Activated naive CD4-positive, alpha-beta T cell treated with anti-CD3 and anti-CD28 coated beads, Interleukin-2, amount 10 ng/mL, durations not matched to agents 7 days and 5 days (primary cell): ENCODE results near the gene BEAN1.

ENCODE experiments used
- CTCF ChIA-PET: fragments of 350-600 bp; sonication (Branson Sonifier 250); formaldehyde crosslinking; loops from one replicate; lab custom pipeline; 2021; ENCODE audit warnings: antibody characterized with exemption; lab: Charles Lee
- DNase-seq: peaks from one replicate; pipeline ENCODE4 v3.0.0-alpha.2; 2020
- H3K27ac Mint-ChIP-seq: one replicate; pipeline ENCODE4 v1.8.0; 2021; ENCODE audit warnings: mild to moderate bottlenecking, moderate library complexity, mixed read lengths
- H3K27me3 Mint-ChIP-seq: one replicate; pipeline ENCODE4 v1.8.0; 2021; ENCODE audit warnings: mild to moderate bottlenecking, mixed read lengths
- H3K36me3 Mint-ChIP-seq: one replicate; pipeline ENCODE4 v1.8.0; 2021; ENCODE audit warnings: mixed read lengths
- H3K4me1 Mint-ChIP-seq: one replicate; pipeline ENCODE4 v1.8.0; 2021; ENCODE audit warnings: mixed read lengths
- H3K4me3 Mint-ChIP-seq: one replicate; pipeline ENCODE4 v1.8.0; 2021; ENCODE audit warnings: mild to moderate bottlenecking, moderate library complexity, mixed read lengths
- H3K9me3 Mint-ChIP-seq: one replicate; pipeline ENCODE4 v1.8.0; 2021; ENCODE audit warnings: mixed read lengths

Gene BEAN1

GRCh38 chr16:66402591-66403230 is 24.4 kb upstream of the BEAN1 start:
- H3K27ac Mint-ChIP-seq = no peak overlapping the region
- peaks cover 2% of the 10 kb centered on the region for H3K9me3 Mint-ChIP-seq
- H3K36me3 Mint-ChIP-seq = no peaks in the 10 kb centered on the region
- peaks cover 59% of the 10 kb centered on the region for H3K27me3 Mint-ChIP-seq
- peaks cover 8% of the 10 kb centered on the region for H3K4me1 Mint-ChIP-seq
- no peak for DNase-seq
- H3K4me3 Mint-ChIP-seq = no peak overlapping the region
- CTCF ChIA-PET = interaction anchor here (1.6 to 5.3 kb wide), 2 partner anchors 80 to 187 kb away, joined by 5 to 57 read pairs; no protein-coding TSS in a partner anchor

DNA sequence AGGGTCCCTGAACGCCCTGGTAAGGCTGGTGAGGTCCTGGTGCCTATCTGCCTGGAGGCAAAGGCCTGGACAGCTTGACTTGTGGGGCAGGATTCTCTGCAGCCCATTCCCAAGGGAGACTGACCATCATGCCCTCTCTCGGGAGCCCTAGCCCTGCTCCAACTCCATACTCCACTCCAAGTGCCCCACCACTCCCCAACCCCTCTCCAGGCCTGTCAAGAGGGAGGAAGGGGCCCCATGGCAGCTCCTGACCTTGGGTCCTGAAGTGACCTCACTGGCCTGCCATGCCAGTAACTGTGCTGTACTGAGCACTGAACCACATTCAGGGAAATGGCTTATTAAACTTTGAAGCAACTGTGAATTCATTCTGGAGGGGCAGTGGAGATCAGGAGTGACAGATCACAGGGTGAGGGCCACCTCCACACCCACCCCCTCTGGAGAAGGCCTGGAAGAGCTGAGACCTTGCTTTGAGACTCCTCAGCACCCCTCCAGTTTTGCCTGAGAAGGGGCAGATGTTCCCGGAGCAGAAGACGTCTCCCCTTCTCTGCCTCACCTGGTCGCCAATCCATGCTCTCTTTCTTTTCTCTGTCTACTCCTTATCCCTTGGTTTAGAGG is 23.5 kb upstream of the BEAN1 start:
- Mint-ChIP-seq H3K27me3 (peaks cover 51% of the 10 kb centered on the region), H3K4me1 (peaks cover 17% of the 10 kb centered on the region), H3K9me3 (peaks cover 2% of the 10 kb centered on the region), H3K36me3 (no peaks in the 10 kb centered on the region), H3K4me3 (no peak overlapping the region), H3K27ac (no peak overlapping the region)
- DNase-seq = no peak
- CTCF ChIA-PET = interaction anchor here (1.5 to 5.8 kb wide), 5 partner anchors 22 to 464 kb away, joined by 3 to 75 read pairs (median 23); no protein-coding TSS in a partner anchor

GRCh38 chr16:66405057-66405783 is 21.9 kb upstream of the BEAN1 start:
- Mint-ChIP-seq H3K9me3 (peaks cover 2% of the 10 kb centered on the region), H3K4me1 (peaks cover 31% of the 10 kb centered on the region), H3K27me3 (peaks cover 47% of the 10 kb centered on the region), H3K27ac (no peak overlapping the region), H3K36me3 (peaks cover 7% of the 10 kb centered on the region), H3K4me3 (no peak overlapping the region)
- DNase-seq = no peak
- CTCF ChIA-PET = interaction anchor here (0.6 to 5.8 kb wide), 23 partner anchors 10 to 468 kb away, joined by 3 to 75 read pairs (median 3); partner anchors contain the start of gene CMTM2

GRCh38 chr16:66406534-66407221 is 20.4 kb upstream of the BEAN1 start:
- CTCF ChIA-PET = interaction anchor here (0.7 to 5.8 kb wide), 31 partner anchors 9 to 461 kb away, joined by 3 to 75 read pairs (median 5); partner anchors contain the start of genes CKLF, CMTM3 and NAE1
- peaks cover 2% of the 10 kb centered on the region for H3K9me3 Mint-ChIP-seq
- peak overlapping the region; percentile 24 for H3K27ac Mint-ChIP-seq
- H3K27me3 Mint-ChIP-seq = peaks cover 35% of the 10 kb centered on the region
- H3K4me3 Mint-ChIP-seq = peak overlapping the region; percentile 78
- H3K36me3 Mint-ChIP-seq = peaks cover 11% of the 10 kb centered on the region
- DNase-seq = peak; percentile 91
- H3K4me1 Mint-ChIP-seq = peaks cover 32% of the 10 kb centered on the region

DNA sequence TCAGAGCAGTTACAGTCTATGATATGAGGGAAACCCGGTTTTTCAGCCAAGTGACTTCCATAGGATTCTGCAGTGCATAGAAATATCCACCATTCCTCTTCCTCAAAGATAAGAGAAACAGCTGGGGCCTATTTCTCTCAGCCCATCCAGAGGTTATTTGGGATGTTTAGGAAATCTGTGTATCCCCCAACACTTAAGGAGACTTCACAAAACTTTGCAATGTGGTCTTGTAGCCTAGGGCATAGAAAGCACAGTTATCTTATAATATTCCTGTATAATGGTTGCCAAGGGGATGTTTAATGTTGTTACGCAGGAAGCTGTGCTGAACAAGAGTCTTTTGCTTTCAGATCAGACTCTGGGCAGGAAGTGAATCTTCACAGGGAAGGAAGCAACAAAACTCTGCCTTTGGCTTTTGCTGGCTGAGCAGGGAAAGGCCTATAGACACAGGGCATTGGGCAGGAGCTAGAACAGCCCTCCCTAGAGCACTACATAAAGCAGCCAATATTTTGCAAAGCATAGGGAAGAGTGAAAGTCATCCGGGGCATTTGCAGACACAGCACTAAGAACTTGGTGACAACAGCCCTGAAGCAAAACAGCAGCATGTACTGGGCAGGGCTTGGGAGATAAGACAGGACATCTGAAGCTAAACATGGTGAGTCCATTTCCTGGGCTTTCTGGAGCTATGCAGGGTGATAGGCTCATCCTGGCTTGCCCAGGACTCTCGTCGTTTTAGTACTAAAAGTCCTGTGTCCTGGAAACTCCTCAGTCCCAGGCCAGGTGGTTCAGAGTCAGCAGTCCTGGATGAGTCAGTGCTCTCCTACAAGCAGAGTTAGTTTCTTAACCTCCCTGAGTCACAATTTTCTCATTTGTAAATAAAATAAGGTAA is 18.7 kb upstream of the BEAN1 start:
- peak; percentile 55 for DNase-seq
- CTCF ChIA-PET = interaction anchor here (0.6 to 5.8 kb wide), 13 partner anchors 7 to 459 kb away, joined by 3 to 75 read pairs (median 7); no protein-coding TSS in a partner anchor
- Mint-ChIP-seq H3K4me1 (peaks cover 32% of the 10 kb centered on the region), H3K4me3 (peak overlapping the region; percentile 90), H3K27me3 (peaks cover 33% of the 10 kb centered on the region), H3K27ac (peak overlapping the region; percentile 91), H3K36me3 (peaks cover 11% of the 10 kb centered on the region), H3K9me3 (peaks cover 4% of the 10 kb centered on the region)

- CTCF ChIA-PET = interaction anchor here (0.6 to 5.8 kb wide), 6 partner anchors 68 to 261 kb away, joined by 3 to 75 read pairs (median 10); no protein-coding TSS in a partner anchor
- Mint-ChIP-seq H3K27me3 (peaks cover 26% of the 10 kb centered on the region), H3K36me3 (peaks cover 11% of the 10 kb centered on the region), H3K27ac (no peak overlapping the region), H3K4me3 (peak overlapping the region; percentile 90), H3K9me3 (peaks cover 4% of the 10 kb centered on the region), H3K4me1 (peaks cover 32% of the 10 kb centered on the region)
- DNase-seq = no peak
Observed at GRCh38 chr16:66409156-66409555, 17.9 kb upstream of the BEAN1 start.

DNA sequence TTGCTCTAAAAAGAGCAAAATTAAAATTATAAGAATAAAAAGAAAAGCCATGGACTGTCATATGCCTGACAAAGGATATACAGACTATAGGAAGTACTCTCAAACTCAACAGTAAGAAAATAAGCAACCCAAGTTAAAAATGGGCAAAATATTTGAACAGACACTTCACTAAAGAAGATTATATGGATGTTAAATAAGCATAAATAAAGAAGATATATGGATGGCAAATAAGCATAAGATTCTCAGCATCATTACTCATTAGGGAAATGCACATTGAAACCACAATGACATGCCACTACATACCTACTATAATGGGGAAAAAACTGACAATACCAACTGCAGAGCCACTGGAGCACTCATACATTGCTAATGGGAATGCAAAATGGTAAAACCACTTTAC is 14.9 kb upstream of the BEAN1 start:
- Mint-ChIP-seq H3K9me3 (peaks cover 2% of the 10 kb centered on the region), H3K27me3 (peaks cover 6% of the 10 kb centered on the region), H3K36me3 (peaks cover 11% of the 10 kb centered on the region), H3K27ac (no peak overlapping the region), H3K4me3 (no peak overlapping the region), H3K4me1 (peaks cover 25% of the 10 kb centered on the region)
- CTCF ChIA-PET = no interaction called here
- DNase-seq = no peak

DNA sequence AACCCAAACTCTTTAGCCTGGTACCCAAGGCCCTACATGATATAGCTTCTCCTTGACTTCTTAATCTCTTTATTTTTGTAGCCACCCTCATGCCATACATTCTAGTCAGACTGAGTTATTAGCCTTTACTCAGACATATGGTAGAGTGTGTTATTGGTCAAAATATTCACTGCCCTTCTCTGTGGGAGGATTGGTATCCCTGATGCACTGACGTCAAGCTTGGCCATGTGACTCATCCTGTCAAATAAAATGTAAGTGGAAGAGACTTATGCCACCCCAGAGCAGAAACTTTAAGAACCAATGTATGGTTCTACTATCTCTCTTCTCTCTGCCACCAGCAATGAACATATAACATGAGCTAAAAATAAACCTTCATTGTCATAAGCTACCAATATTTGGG is 12.2 kb upstream of the BEAN1 start:
- Mint-ChIP-seq H3K27ac (no peak overlapping the region), H3K4me3 (no peak overlapping the region), H3K4me1 (peaks cover 13% of the 10 kb centered on the region), H3K27me3 (peaks cover 12% of the 10 kb centered on the region), H3K9me3 (peaks cover 2% of the 10 kb centered on the region), H3K36me3 (peaks cover 7% of the 10 kb centered on the region)
- no peak for DNase-seq
- CTCF ChIA-PET = interaction anchor here (1.1 to 2.2 kb wide), 4 partner anchors 8 to 458 kb away, joined by 3 to 7 read pairs (median 3); no protein-coding TSS in a partner anchor

DNA sequence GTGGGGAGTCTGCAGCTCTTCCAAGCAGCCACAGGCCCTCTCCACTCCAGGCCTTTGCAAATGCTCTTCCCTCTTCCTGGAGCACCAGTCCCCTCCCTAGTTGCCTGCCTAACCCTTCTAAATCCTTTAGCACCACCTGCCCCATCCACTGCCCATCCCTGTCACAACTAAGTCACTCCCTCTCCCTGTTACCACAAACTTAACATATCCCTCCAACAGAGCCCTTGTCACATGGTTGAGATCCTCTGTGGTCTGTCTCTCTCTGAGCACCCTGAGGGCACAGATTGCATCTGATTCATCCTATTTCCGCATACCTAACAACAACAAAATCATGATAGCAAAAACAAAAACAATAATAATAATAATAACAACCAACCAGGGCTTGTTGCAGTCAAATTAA is 11.0 kb upstream of the BEAN1 start:
- Mint-ChIP-seq H3K27me3 (peaks cover 15% of the 10 kb centered on the region), H3K36me3 (peaks cover 2% of the 10 kb centered on the region), H3K4me3 (no peak overlapping the region), H3K4me1 (peaks cover 9% of the 10 kb centered on the region), H3K9me3 (peaks cover 2% of the 10 kb centered on the region), H3K27ac (no peak overlapping the region)
- DNase-seq = no peak
- CTCF ChIA-PET = interaction anchor here (2.2 kb wide), 1 partner anchor 9 kb away, joined by 7 read pairs; no protein-coding TSS in a partner anchor

DNA sequence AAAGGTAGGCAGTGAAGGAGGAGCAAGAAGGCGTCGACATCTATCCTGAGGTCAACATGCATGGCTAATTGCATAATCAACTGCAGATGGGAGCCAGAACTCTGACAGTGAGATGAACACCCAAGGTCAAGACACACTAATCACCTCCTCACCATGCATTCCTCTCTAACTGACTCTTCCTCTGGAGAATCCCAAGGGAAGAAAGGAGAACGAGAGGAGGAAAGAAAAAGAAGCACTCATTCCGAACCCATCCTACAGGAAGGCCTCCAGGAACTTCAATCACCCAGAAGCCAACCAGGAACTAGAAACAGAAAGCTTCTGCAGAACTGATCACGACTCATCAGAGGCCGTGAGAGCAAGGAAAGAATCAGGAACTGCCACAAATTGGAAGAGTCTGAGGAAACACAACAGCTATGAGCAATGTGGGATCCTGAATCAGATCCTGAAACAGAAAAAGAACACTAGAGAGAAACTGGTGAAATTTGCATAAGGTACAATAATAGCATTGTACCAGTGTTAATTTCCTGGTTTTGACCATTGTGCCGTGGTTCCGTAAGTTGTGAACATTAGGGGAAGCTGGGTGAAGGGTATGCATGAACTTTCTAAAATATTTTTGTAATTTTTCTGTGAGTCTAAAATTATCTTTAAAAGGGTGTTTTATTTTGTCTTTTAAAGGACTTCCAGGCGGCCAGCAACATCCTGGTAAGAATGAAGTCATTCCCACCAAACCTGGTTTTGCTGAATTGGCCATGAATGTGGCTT is 10.0 kb upstream of the BEAN1 start:
- H3K4me1 Mint-ChIP-seq = peaks cover 9% of the 10 kb centered on the region
- no peak overlapping the region for H3K27ac Mint-ChIP-seq
- CTCF ChIA-PET = interaction anchor here (0.9 kb wide), 1 partner anchor 11 kb away, joined by 4 read pairs; no protein-coding TSS in a partner anchor
- DNase-seq = no peak
- peaks cover 25% of the 10 kb centered on the region for H3K27me3 Mint-ChIP-seq
- H3K4me3 Mint-ChIP-seq = no peak overlapping the region
- no peaks in the 10 kb centered on the region for H3K36me3 Mint-ChIP-seq
- peaks cover 2% of the 10 kb centered on the region for H3K9me3 Mint-ChIP-seq

- Mint-ChIP-seq H3K27me3 (peaks cover 37% of the 10 kb centered on the region), H3K4me1 (peaks cover 9% of the 10 kb centered on the region), H3K27ac (no peak overlapping the region), H3K4me3 (no peak overlapping the region), H3K36me3 (no peaks in the 10 kb centered on the region), H3K9me3 (no peaks in the 10 kb centered on the region)
- CTCF ChIA-PET = interaction anchor here (0.9 kb wide), 1 partner anchor 12 kb away, joined by 4 read pairs; no protein-coding TSS in a partner anchor
- DNase-seq = no peak
Observed at GRCh38 chr16:66418165-66418962, 8.7 kb upstream of the BEAN1 start.

DNA sequence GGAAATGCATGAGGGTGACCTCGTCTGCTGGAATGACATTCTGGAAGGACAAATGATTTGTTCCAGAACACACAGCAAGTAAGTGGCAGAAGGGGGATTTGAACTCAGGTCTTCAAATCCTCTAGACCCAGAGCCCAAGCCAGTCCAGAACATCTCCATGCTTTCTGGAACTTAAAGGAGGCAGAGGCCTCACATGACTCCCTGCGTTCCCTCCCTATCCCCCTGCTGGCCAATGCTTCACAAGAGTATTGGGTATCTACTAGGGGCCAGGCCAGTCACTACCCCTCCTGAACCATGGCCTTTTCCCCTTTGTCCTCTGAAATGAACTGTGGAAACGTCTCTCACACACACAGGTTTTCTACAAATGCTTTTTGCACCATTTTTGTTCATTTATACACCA is 7.6 kb upstream of the BEAN1 start:
- no peak for DNase-seq
- H3K36me3 Mint-ChIP-seq = no peaks in the 10 kb centered on the region
- H3K9me3 Mint-ChIP-seq = no peaks in the 10 kb centered on the region
- CTCF ChIA-PET = no interaction called here
- no peak overlapping the region for H3K4me3 Mint-ChIP-seq
- peaks cover 49% of the 10 kb centered on the region for H3K27me3 Mint-ChIP-seq
- peaks cover 9% of the 10 kb centered on the region for H3K4me1 Mint-ChIP-seq
- no peak overlapping the region for H3K27ac Mint-ChIP-seq
